ENCODE data around the gene CCDC85B. TPM values are rescaled to one million over a fixed set of nuclear protein-coding genes. Genes with fewer than 3 reads are reported as not detected.
A peak's percentile ranks its signal among the peaks of the same experiment; 100 is the strongest.

CCDC85B gene
- polyA plus RNA-seq, 1 of the 3 experiments (the other 2 are of a cell fraction) = 52.8 TPM

GRCh38 chr11:65883786-65884715, 6.4 kb upstream of the CCDC85B start:
- H3K9me3 ChIP-seq = no peaks in the 10 kb centered on the region
- no peaks in the 10 kb centered on the region for H3K27me3 ChIP-seq (ENCODE audit: insufficient read depth)
- no peaks in the 10 kb centered on the region for H4K20me1 ChIP-seq (ENCODE audit: insufficient read depth)
- no peak overlapping the region for H3K4me2 ChIP-seq
- ChIA-PET CTCF (interaction anchor here (0.6 to 15.2 kb wide), 58 partner anchors 8 to 416 kb away, joined by 3 to 374 read pairs (median 4); partner anchors contain the start of genes AP5B1, C11orf68, CFL1 and EFEMP2), POLR2A (interaction anchor here (0.6 to 1.9 kb wide), 9 partner anchors 10 to 172 kb away, joined by 3 to 9 read pairs (median 4); partner anchors contain the start of gene MUS81)
- H3K9ac ChIP-seq = no peak overlapping the region
- no peak for DNase-seq
- H3K79me2 ChIP-seq (ENCODE audit: insufficient read depth) = peaks cover 39% of the 10 kb centered on the region
- whole genome bisulfite sequencing (ENCODE audit: low lambda C conversion rate) = 80% methylated on average over 28 of the region's 28 CpGs
- H3K9me2 ChIP-seq = no peaks in the 10 kb centered on the region
- H3K4me3 ChIP-seq (ENCODE audit: low read depth in 2 of 2, low read length in 1 of 2) = no peak overlapping the region; a peak in 1 of 4 replicates
- H3F3A ChIP-seq (replicated peaks; ENCODE audit: insufficient read depth) = peaks cover 22% of the 10 kb centered on the region
- peaks cover 31 to 45% of the 10 kb centered on the region in 2 experiments for H3K36me3 ChIP-seq (replicated peaks in 1 of 2; ENCODE audit: control insufficient read depth in 1 of 2, insufficient read depth in 2 of 2, low read length in 1 of 2)
- peak overlapping the region in 1 of 2 experiments; percentile 17; a peak in 1 of 4 replicates for H3K27ac ChIP-seq (ENCODE audit: low read depth in 2 of 2, low read length in 1 of 2)
- peaks cover 12 to 23% of the 10 kb centered on the region in 2 experiments; a peak in 3 of 4 replicates for H3K4me1 ChIP-seq (ENCODE audit: control insufficient read depth in 1 of 2, insufficient read depth in 2 of 2, low read depth in 1 of 2, low read length in 1 of 2)
- H2AFZ ChIP-seq (ENCODE audit: low read depth) = no peak overlapping the region
- TF ChIP-seq EP300 (IDR thresholded peaks at IDR 0.05; ENCODE audit: borderline replicate concordance in 1 of 2, low read depth in 1 of 2, low read length in 1 of 2) (no peak), GATA2 (CRISPR knock-in tag; IDR thresholded peaks at IDR 0.05) (no peak), REST (IDR thresholded peaks at IDR 0.05; ENCODE audit: low read depth, low read length) (no peak), NFIC (IDR thresholded peaks at IDR 0.05; ENCODE audit: borderline replicate concordance) (no peak), SIN3A (IDR thresholded peaks at IDR 0.05; ENCODE audit: borderline replicate concordance, low read depth, low read length) (no peak), FOXM1 (IDR thresholded peaks at IDR 0.05; ENCODE audit: low read depth) (no peak), MXI1 (IDR thresholded peaks at IDR 0.05; ENCODE audit: low read depth, low read length) (no peak), IRF3 (IDR thresholded peaks at IDR 0.05; ENCODE audit: low read depth, low read length) (no peak), FOXJ3 (CRISPR knock-in tag; IDR thresholded peaks at IDR 0.05) (no peak), TAF1 (IDR thresholded peaks at IDR 0.05; ENCODE audit: borderline replicate concordance, low read depth, low read length) (no peak), TEAD4 (IDR thresholded peaks at IDR 0.05; ENCODE audit: borderline replicate concordance, insufficient read depth) (no peak)

Measured in SK-N-SH (cell line).